Activated T-helper 1 cell treated with anti-CD3 and anti-CD28 coated beads, Interleukin-12 subunit alpha, Interleukin-12 subunit beta, Interleukin-2, Interleukin-4 antibody, amounts not matched to agents 30 ng/mL and 10 ng/mL and 1 ng/mL, durations not matched to agents 14 hours and 24 hours and 36 hours (primary cell): Measurements from ENCODE around the gene SYNJ2. TPM values are rescaled to one million over a fixed set of nuclear protein-coding genes. Genes with fewer than 3 reads are reported as not detected.

Source experiments
- DNase-seq: peaks from one replicate; pipeline ENCODE4 v3.0.0; 2021; ENCODE audit warnings: low spot score
- H3K27ac Mint-ChIP-seq: one replicate; pipeline ENCODE4 v1.8.0; 2021; ENCODE audit warnings: mild to moderate bottlenecking, mixed read lengths
- H3K27me3 Mint-ChIP-seq: one replicate; pipeline ENCODE4 v1.8.0; 2022; ENCODE audit warnings: mild to moderate bottlenecking, moderate library complexity, mixed read lengths; ENCODE audit not compliant: insufficient read depth
- H3K36me3 Mint-ChIP-seq: one replicate; pipeline ENCODE4 v1.8.0; 2021; ENCODE audit warnings: low read depth, mixed read lengths
- H3K4me1 Mint-ChIP-seq: one replicate; pipeline ENCODE4 v1.8.0; 2021; ENCODE audit warnings: low read depth, mixed read lengths
- H3K4me3 Mint-ChIP-seq: one replicate; pipeline ENCODE4 v1.8.0; 2021; ENCODE audit warnings: mild to moderate bottlenecking, moderate library complexity, mixed read lengths
- H3K9me3 Mint-ChIP-seq: one replicate; pipeline ENCODE4 v1.8.0; 2021; ENCODE audit warnings: mixed read lengths
- intact Hi-C: fragments of 100-400 bp; cut with micrococcal nuclease; formaldehyde crosslinking; loops from one replicate; pipeline ENCODE4 v1.15.1; 2024
- total RNA-seq: library from RNA; stranded (reverse); gene quantifications from 2 replicates; pipeline ENCODE4 v1.2.3, GENCODE V29; 2022

Gene SYNJ2
- total RNA-seq, 1 donor from 2014 or later: 31.2 TPM

DNA sequence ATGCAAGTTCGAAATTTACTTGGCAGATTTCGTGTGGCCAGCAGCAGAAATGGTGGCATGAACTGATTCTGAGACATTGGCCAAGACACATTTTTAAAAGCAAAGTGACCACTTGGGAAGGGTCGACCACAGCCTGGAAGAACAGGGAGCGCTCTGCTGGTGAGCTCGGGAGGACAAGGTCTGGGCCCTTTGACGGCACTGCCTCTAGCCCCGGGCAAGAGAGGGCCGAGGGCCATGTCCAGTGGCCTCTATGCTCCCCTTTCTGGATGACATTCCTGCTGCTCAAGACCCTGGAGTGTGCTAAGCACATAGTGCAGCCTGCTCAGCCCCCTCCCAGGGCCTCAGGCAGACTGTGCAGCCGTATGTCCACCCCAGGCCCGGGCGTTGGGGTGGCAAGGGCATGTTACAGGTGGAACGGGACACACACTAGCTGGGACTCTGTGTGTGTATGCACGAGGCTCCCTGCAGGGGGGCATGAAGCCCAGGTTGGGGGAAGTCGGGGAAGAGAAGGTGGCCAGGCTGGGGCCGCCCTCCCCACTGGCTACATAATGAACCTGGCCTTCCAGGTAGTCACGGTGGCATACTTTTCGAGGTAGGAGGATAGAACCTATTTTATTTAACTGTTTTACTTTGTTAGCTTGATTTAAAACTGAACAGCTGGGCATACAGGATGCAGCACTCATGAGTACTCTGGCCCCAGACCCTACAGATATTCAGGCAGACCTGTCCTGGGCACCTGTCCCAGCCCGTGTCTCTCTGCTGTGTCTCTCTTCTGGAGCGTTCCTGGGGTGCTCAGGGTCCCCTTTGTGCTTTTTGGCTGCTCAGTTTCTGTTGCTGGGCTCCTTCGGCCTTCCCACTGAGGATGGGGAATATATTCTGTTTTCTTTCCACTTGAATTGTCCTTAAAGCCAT is 6.4 kb downstream of the SYNJ2 start:
- Mint-ChIP-seq H3K4me3 (no peak overlapping the region), H3K4me1 (peaks cover 62% of the 10 kb centered on the region)
- no peak for DNase-seq

GRCh38 chr6:157988700-157989063 is 7.0 kb downstream of the SYNJ2 start:
- Mint-ChIP-seq H3K9me3 (no peaks in the 10 kb centered on the region), H3K4me1 (peaks cover 60% of the 10 kb centered on the region), H3K27ac (no peak overlapping the region), H3K27me3 (no peaks in the 10 kb centered on the region), H3K4me3 (no peak overlapping the region), H3K36me3 (peaks cover 9% of the 10 kb centered on the region)
- intact Hi-C loops: no loop called here
- no peak for DNase-seq

More for the DNA sequence above, 6.4 kb downstream of the SYNJ2 start:
- Mint-ChIP-seq H3K27me3 (no peaks in the 10 kb centered on the region), H3K27ac (no peak overlapping the region), H3K9me3 (no peaks in the 10 kb centered on the region), H3K36me3 (peaks cover 11% of the 10 kb centered on the region)
- intact Hi-C loops: no loop called here

DNA sequence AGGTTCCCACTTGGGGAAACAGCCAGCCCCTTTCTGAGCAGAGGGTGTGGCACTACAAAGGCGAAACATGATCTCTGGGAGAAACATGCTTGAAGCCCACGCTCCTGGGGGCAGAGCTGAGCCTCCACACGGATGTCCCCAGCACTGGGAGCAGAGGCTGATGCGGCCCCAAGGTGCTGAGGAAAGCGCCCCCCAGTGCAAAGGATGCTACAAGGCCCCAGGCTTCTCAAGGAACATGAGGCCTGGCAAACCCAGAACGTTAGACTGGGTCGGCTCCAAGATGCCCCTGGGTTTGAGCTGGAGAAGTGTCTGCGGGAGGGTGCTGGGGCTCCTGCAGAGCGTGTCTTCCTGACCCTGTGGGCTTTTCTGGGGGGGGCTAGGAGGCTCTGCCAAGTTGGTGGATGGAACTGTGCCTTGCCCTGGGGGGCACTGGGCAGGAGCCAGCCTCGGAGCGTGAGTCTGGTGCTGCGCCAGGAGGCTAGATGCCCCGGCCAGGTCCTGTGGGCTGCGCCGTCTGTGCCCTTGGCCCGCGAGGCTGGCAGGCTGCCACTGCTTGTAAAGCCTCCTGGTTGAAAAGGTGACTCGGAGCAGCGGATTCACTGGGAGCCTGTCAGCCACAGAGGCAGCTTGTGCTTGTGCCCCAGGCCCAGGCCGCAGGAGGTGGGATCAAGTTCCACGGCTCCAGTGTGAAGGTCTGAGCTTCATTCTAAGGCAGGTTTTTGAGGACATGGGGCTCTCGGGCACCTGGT is 8.1 kb downstream of the SYNJ2 start:
- H3K4me1 Mint-ChIP-seq: peaks cover 57% of the 10 kb centered on the region
- H3K9me3 Mint-ChIP-seq: no peaks in the 10 kb centered on the region
- H3K4me3 Mint-ChIP-seq: peak overlapping the region; percentile 22
- H3K36me3 Mint-ChIP-seq: peaks cover 8% of the 10 kb centered on the region
- H3K27ac Mint-ChIP-seq: no peak overlapping the region
- no peak for DNase-seq
- no peaks in the 10 kb centered on the region for H3K27me3 Mint-ChIP-seq
- intact Hi-C loops: loop anchor here (1.0 to 2.0 kb wide), 2 partner anchors 8 to 25 kb away; partner anchors contain the start of gene SYNJ2

DNA sequence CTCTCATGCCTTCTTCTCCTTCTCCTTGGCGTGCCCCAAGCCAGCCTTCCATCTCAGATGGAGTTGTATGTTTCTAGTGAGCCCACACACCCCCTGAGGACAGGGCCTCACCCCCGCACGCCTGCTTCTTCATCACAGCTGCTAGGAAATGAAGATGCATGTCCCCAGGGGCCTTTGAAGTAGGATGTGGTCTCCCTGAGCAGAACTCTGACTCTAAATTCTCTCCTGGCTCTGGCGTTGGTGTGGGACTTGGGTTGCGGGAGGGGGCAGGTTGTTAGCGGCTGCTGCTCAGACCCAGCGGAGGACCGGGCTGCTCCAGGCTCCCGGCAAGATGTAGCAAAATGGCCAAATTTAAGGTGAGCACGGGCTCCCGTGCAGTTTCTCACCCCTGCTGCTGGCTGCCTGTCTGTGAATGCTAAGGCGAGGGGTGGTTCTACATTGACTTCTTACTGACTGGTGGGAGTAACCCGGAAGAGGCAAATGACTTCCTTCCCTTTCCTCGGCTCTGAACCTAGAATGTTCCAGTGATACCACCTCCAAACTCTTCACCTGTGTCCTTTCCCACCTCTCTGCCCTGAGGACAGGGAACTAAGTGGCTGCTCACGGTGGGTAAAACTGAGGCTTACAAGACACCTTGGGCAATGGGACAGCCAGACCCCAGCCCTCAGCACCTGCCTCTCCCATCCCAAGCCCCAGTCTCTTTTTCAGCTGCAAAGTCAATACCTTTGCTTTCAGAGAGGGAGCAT is 8.8 kb downstream of the SYNJ2 start:
- Mint-ChIP-seq H3K9me3 (no peaks in the 10 kb centered on the region), H3K27me3 (no peaks in the 10 kb centered on the region), H3K4me3 (peak overlapping the region; percentile 73), H3K27ac (peak overlapping the region; percentile 60), H3K4me1 (peaks cover 52% of the 10 kb centered on the region), H3K36me3 (peaks cover 7% of the 10 kb centered on the region)
- intact Hi-C loops: loop anchor here (1.0 to 2.0 kb wide), 2 partner anchors 9 to 24 kb away; partner anchors contain the start of gene SYNJ2
- DNase-seq: peak; percentile 21

GRCh38 chr6:157991067-157991432 is 9.4 kb downstream of the SYNJ2 start:
- H3K4me3 Mint-ChIP-seq: no peak overlapping the region
- no peak for DNase-seq
- H3K27ac Mint-ChIP-seq: no peak overlapping the region
- no peaks in the 10 kb centered on the region for H3K27me3 Mint-ChIP-seq
- peaks cover 9% of the 10 kb centered on the region for H3K36me3 Mint-ChIP-seq
- no peaks in the 10 kb centered on the region for H3K9me3 Mint-ChIP-seq
- H3K4me1 Mint-ChIP-seq: peaks cover 57% of the 10 kb centered on the region
- intact Hi-C loops: loop anchor here (2.0 kb wide), 1 partner anchor 24 kb away; no protein-coding TSS in a partner anchor

DNA sequence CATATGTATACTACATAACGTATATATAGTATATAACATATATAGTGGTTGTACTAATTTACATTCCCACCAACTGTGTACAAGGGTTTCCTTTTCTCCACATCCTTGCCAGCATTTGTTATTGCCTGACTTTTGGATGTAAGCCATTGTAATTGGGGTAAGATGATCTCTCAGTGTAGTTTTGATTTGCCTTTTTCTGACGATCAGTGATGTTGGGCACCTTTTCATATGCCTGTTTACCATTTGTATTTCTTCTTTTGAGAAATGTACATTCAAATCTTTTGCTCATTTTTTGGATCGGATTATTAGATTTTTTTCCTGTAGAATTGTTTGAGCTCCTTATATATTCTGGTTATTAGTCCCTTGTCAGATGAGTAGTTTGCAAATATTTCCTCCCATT is 11.4 kb downstream of the SYNJ2 start:
- H3K36me3 Mint-ChIP-seq: peaks cover 13% of the 10 kb centered on the region
- intact Hi-C loops: no loop called here
- H3K4me1 Mint-ChIP-seq: peaks cover 65% of the 10 kb centered on the region
- no peaks in the 10 kb centered on the region for H3K27me3 Mint-ChIP-seq
- H3K9me3 Mint-ChIP-seq: no peaks in the 10 kb centered on the region
- no peak for DNase-seq
- H3K4me3 Mint-ChIP-seq: no peak overlapping the region
- H3K27ac Mint-ChIP-seq: no peak overlapping the region

GRCh38 chr6:157994125-157994795 is 12.6 kb downstream of the SYNJ2 start:
- peaks cover 57% of the 10 kb centered on the region for H3K4me1 Mint-ChIP-seq
- no peaks in the 10 kb centered on the region for H3K27me3 Mint-ChIP-seq
- DNase-seq: no peak
- no peaks in the 10 kb centered on the region for H3K9me3 Mint-ChIP-seq
- intact Hi-C loops: no loop called here
- no peak overlapping the region for H3K4me3 Mint-ChIP-seq
- no peak overlapping the region for H3K27ac Mint-ChIP-seq
- H3K36me3 Mint-ChIP-seq: peaks cover 13% of the 10 kb centered on the region

DNA sequence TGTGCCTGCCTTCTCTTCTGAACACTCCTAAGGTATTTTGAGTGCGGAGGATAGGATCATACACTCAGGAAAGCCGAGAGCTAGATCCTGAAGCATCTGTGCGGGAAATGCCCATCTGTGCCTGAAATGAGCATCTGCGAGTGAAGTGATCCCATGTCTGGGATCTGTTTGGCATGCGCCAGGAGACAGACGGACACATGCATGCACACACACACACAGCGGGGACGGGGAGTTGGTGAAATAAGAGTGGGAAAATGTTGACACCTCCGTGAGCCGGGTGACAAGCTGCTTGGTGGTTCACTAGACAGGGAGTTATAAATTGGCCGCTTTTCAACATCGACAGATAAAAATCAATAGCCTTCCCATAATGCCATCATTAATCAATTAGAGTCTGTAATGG is 13.8 kb downstream of the SYNJ2 start:
- Mint-ChIP-seq H3K36me3 (peaks cover 12% of the 10 kb centered on the region), H3K9me3 (no peaks in the 10 kb centered on the region), H3K4me3 (no peak overlapping the region), H3K27ac (no peak overlapping the region), H3K4me1 (peaks cover 45% of the 10 kb centered on the region), H3K27me3 (no peaks in the 10 kb centered on the region)
- intact Hi-C loops: no loop called here
- no peak for DNase-seq

GRCh38 chr6:157996201-157996712 is 14.6 kb downstream of the SYNJ2 start:
- peaks cover 37% of the 10 kb centered on the region for H3K4me1 Mint-ChIP-seq
- H3K27me3 Mint-ChIP-seq: no peaks in the 10 kb centered on the region
- no peaks in the 10 kb centered on the region for H3K9me3 Mint-ChIP-seq
- H3K4me3 Mint-ChIP-seq: no peak overlapping the region
- no peak for DNase-seq
- no peak overlapping the region for H3K27ac Mint-ChIP-seq
- intact Hi-C loops: no loop called here
- peaks cover 12% of the 10 kb centered on the region for H3K36me3 Mint-ChIP-seq

DNA sequence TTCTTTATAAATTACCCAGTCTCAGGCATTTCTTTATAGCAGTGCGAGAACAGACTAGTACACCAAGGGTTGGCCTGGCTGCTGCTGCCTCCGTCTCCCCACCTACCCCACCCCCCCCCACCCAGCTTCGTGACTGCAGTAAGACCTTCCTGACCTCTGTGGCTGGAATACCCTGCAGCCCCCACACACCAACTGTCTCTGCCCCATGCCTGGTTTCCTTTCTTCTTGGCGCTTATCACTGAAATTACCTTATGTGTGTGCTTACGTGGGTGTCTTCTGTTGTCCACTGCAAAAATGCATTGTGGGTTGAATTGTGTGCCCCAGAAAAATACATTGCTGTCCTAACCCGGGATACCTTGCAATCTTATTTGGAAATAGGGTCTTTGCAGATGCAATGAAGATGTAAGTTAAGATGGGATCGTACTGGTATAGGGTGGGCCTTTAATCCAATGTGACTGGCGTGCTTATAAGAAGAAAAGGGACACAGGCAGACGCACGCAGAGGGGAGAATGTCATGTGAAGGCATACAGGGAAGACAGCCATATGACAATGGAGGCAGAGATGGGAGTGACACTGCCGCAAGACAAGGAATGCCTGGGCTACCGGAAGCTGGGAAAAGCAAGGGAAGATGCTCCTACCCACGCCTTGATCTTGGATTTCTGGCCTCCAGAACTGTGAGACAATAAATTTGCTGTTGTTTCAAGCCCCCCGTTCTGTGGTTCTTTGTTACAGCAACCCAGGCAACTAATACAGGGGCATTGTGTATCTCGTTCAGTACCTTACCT is 15.4 kb downstream of the SYNJ2 start:
- Mint-ChIP-seq H3K9me3 (no peaks in the 10 kb centered on the region), H3K27ac (no peak overlapping the region), H3K36me3 (peaks cover 17% of the 10 kb centered on the region), H3K4me1 (peaks cover 39% of the 10 kb centered on the region), H3K27me3 (no peaks in the 10 kb centered on the region), H3K4me3 (no peak overlapping the region)
- intact Hi-C loops: no loop called here
- DNase-seq: no peak

DNA sequence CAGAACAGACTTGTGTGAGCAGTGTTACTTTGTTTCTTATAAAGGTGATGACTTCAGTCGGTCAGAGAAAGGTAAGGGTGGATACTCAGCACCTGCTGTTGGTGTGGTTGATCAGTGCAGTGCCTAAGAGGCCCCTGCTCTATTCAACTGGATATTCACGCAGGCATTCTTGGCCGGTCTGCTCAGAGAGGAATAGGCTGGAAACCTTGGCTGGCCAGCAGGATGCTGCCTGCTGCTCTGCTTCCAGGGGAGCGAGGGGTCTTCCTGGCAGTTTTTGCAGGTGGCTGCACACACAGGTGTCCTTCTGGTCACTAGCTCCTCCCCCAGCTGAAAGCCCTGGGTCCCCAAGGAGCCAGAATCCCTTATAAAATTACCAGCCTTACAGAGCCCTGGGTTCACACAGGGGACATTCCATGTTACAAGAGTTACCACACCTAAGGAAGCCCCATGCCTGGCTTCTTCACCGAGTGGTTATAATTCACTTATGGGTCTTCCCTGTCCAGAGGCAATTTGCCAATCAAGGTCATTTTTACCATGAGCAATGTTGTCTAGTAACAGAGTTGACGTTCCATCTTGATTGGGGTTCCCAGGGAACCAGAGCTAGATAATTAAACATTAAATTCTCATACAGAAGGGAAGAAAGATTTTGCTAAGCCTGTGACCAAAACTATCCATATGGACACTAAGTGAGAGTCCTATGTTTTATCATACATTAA is 16.4 kb downstream of the SYNJ2 start:
- Mint-ChIP-seq H3K4me1 (peaks cover 42% of the 10 kb centered on the region), H3K27me3 (no peaks in the 10 kb centered on the region), H3K36me3 (peaks cover 15% of the 10 kb centered on the region), H3K4me3 (no peak overlapping the region), H3K9me3 (no peaks in the 10 kb centered on the region), H3K27ac (no peak overlapping the region)
- no peak for DNase-seq
- intact Hi-C loops: no loop called here
